Measurements from ENCODE around the gene FH.

Gene FH

DNA sequence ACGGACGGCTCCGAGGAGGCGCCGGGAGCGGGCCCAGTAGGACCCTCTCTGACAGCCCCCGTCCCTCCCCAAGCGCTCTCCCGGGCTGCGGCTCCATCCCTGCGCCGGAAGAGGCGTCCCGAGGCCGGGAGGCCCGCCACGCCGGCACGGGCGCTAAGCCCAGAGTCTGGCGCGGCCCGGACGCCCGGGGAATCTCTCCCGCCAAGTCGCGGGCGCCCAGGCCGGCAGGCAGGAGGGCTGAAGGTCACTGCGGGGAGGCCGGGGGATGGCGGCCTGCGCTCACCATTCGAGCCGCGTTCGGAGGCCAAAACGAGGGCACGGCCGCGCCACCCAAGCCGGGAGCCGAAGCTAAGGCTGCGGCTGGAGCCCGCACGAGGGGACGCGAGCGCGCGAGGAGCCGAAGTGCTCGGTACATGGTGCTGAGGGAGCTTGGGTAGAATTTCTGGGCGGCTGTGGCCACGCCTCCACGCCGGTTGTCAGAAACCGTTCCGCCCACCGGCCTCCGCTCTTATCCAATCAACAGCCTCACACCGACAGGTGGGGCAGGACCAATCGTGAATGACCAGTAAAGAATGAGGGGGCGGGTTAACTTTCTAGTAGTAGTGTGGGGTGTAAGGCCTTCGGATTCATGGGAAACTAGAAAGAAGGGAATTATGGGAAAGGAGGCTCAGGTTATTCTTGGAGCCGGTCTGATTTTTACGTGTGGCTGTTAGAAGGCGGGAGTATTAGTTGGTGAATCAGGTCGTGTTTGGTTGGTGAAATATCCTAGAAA is at the start of gene FH:
TSS of gene FH (minus strand) at position 448 of the 772 bp plus-strand sequence. CDS start at position 415, 33 bp downstream.
- DNase-seq: peak; percentile 96 to 98

DNA sequence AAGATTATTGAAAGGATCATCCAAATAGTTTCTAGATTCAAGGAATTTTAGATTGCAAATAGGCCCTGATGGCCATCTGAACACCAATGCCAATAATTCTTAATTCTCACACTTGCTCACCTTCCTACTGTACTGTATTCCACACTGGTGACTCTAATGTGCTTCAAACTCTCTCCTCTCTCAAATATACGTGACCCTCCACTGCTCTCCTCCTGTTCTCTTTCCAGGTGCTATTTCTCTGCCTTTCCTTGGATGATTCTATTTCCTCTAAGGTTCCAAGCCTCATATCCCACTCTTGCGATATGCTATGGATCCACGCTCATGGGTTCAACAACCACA is 41.3 kb upstream of the FH start:
- no peak for DNase-seq

DNA sequence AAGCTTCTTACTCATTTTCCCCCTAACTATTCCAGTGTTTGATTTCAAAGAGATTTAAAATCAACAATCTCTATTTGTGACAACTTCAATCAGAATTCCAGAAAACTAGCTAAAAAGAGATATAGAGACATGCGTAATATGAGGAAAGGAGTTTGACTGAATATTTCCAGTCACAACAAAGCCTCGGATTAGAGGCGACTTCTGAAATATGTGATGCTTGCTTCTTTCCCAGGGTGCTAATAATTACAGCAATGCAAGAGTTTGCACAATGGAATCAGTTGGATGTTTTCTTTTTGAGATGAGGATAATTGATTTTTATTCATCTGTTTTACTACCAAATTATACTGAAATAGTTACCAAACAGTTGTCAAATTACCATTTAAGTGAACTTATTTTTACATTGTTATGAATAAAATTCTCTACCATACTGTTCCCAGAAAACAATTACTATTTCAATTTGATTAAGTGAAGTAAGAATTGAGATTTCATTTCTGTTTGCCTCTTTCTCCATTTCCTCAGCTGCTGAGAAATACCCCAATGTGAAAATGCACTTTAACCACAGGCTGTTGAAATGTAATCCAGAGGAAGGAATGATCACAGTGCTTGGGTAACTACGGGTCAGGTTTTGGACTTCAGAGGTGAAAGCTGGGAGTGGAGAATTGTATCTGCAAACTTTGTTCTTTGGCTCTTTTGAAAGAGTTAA is 40.7 kb upstream of the FH start:
- DNase-seq: no peak

DNA sequence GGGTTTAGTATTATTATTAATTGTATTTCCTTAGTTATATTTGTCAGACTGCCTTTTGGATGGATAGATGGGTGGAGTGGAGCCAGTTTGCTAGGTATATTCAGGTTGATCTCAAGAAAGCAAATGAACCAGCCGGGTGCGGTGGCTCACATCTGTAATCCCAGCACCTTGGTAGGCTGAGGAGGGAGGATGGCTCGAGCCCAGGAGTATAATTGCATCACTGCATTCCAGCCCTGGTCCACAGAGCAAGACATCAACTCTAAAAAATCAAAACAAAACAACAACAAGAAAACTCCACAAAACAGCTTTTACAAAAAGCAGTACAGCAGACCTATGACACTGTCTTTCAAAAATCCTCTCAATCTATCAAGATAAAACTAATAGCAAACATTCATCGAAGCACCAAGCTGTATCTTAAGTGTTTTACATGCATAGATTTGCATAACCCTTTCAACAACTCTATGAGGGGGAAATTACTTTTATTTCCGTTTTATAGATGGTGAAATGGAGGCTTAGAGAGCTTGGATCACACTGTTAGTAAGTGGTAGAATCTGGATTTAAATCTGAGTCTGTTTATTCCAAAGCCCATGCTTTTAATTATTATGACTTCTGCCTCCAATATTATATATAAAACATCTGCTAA is 38.1 kb upstream of the FH start:
- DNase-seq: no peak

DNA sequence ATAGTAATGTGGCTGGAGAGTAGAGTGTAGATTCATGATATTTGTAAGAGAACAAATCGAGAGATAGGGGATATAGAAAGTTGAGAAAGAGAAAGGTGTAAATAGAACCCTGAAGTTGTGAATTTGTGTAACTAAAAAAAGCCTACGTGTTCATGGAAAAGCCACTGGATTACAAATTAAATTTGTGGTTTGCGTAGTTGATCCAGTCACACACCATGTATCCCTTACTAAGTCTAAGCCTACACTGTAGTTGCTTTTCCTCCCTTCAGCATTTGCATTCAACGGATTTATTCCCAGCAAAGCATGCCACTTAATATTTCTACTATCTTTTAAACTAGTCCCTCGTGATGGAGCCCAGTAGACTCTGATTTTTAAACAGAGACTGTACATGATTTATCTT is 37.5 kb upstream of the FH start:
- no peak for DNase-seq

GRCh38 chr1:241555526-241555925 is 36.0 kb upstream of the FH start:
- no peak for DNase-seq

DNA sequence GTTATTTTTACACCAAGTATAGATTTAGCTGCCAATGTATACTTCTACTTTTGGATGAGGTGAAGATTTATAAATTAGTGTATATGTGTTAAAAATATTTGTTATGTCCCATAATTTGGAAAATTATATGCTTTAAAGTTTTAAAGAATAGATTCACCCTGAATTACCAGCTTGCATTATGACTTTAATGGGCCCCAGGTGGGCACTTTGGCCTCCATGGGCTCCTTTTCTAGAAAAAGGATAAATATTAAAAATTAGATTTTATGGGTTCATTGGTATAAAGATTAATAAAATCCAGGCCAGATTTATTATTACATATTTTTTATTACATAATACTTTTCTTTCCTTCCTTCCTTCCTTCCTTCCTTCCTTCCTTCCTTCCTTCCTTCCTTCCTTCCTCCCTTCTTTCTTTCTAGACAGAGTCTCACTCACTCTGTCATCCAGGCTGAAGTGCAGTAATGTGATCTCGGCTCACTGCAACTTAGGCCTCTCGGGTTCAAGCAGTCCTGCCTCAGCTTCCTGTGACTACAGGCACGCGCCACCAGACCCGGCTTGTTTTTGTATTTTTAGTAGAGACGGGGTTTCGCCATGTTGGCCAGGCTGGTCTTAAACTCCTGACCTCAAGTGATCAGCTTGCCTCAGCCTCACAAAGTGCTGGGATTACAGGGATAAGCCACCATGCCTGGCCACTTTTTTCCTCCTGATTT is 34.5 kb upstream of the FH start:
- DNase-seq: no peak

GRCh38 chr1:241551759-241552638 is 32.4 kb upstream of the FH start:
- no peak for DNase-seq

DNA sequence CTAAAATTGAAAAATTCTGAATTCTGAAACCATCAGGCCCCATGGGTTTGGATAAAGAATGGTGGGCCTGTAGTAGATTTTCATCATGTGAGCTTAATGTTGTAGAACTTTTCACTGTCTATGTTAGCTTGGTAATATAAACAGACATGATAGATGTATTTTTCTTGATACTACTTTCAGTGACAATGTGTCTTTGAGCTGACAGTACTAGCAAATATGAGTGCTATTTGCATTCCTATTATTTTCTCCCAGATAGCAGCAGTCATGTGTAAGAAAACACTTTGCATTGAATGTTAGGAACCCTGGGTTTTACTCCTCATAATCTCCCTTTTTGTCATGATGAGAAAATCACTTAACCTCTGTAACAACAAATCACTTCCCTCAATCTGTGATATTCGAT is 30.8 kb upstream of the FH start:
- no peak for DNase-seq

GRCh38 chr1:241548008-241548407 is 28.5 kb upstream of the FH start:
- no peak for DNase-seq

GRCh38 chr1:241542199-241542907 is 22.8 kb upstream of the FH start:
- no peak for DNase-seq

DNA sequence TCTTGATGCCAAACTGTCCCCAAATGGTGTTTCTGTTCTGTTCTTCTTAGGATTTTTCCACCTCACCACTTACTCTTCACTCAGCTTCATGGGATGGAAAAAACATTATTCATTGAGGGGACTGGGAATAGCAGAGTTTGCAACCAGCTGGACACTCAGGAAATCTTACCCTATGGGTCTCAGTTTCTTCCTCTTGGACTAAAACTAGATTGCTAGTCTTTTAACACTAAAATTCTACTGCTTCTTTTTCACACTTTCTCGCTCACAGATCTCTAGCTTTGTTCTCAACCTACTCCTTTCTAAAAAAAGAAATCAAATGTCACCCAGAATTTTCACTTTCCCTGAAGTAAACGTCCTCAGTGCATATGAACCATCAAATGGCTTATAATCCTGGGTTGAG is 17.4 kb upstream of the FH start:
- no peak for DNase-seq

DNA sequence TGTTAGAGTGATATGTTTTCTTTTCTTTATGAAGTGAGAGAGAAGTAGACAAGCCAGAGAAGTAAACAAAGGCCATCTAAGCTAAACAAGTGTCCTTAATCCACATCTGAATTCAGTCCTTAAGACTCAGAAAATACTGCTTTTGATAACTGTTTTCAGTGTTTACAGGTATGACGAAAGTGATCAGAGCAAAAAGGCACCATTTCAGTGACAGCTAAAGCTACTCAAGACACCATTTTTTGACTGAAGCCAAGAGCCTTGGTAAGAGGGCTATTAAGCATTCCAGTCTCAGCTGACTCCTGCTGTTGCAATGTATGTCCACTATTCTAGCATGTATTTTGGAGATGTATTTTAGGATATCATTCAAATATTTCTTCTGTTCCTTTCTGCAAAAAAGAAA is 16.7 kb upstream of the FH start:
- DNase-seq: no peak

GRCh38 chr1:241533326-241534115 is 14.0 kb upstream of the FH start:
- DNase-seq: no peak

DNA sequence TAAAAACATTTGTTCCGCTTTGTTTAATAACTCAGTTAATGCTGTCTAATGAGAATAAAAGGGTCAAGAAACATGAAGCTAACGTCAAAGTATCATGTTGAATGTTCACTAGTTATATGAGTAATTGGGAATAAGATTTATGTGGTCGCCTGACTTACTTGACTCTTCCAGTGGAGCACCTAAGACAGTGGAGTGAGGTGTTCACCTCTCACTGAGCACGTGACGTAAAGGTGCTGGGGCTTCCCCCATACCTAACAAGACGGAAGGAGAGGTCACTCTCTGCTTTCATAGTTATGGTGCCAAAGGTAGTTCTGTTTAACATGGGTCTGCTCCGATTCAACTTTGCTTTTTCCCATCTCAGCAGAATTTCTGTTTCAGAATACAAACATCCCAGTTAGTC is 13.3 kb upstream of the FH start:
- DNase-seq: no peak

DNA sequence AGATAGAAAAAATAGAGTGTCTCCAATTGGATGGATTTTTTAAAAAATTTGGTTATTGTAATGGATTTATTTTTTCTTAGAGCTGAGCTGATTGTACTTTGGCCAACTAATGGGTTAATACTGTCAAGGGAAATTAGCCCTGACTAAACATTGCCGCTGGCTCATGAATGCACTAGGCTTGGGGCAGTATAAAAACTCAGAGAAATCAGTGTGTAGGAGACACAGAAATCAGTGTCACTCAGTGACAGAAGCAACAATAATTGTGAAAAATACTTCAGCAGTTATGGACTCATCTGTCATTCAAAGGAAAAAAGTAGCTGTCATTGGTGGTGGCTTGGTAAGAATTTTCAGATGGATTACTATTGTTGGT is 12.6 kb upstream of the FH start, which contains the start of gene KMO:
TSS of gene KMO (plus strand) at position 217 of the 370 bp plus-strand sequence. CDS start at position 284, 67 bp downstream.
- DNase-seq: no peak

DNA sequence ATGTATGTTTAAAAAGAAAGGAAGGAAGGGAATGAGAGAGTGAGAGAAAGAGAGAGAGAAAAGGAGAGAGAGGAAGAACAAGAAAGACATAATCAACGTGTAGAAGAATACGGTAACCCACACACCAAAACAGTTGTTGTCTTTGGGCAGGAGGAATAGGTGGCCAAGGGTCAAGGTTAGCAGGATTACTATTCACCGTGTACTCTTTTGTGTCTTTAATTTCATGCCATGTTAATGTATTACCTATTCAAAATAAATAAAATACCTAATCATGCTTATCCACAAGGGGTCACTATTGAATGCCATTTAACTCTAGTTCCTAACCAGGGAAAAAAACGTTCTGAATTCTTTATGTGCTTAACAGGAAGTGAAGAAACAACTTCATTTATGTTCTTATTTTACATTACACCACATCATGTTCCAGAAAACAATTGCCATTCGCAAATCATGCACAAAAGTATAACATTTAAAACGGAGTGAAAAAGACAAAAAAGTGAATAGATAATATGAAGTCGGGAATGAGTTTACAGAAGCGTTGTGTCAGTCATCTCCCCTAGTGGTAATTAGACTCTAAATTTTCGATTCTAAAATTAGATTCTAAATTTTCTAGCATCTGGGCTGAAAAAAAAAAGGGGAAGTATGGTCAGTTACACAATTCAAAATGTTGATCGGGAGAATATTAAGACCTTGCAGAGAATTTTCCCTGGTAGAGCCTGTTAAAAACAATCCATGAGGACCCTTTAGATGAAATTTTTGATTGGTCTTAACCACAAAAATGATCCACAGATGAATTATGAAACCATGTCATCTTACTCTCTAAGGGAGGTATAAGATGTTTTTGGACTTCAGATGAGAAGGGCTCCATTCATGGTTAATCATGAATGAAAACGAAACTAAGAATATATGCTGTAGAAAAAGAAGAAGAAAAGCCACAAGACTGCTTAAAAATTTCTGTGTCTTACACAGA is 11.9 kb upstream of the FH start:
- DNase-seq: peak; percentile 28 to 66

- no peak for DNase-seq
Measured at GRCh38 chr1:241527146-241527545, 7.6 kb upstream of the FH start.

- DNase-seq: no peak
Measured at GRCh38 chr1:241525026-241525425, 5.5 kb upstream of the FH start.

GRCh38 chr1:241521718-241522117 is 2.2 kb upstream of the FH start:
- no peak for DNase-seq

Measured in NCI-H524 (cell line).